KMS-11 (cell line): ENCODE measurements around the gene APOL6.

Experiments
- H2AFZ ChIP-seq: fragments of 200-600 bp; sonication (generic); 2 replicates; pipeline ENCODE4 v1.6.1; 2016; ENCODE audit warnings: antibody characterized with exemption, mixed run types, low read depth
- H3K27ac ChIP-seq: fragments of 200-600 bp; sonication (generic); 2 replicates; pipeline ENCODE4 v1.6.1; 2016; ENCODE audit warnings: mild to moderate bottlenecking, mixed run types
- H3K27me3 ChIP-seq: fragments of 200-600 bp; sonication (generic); 2 replicates; pipeline ENCODE4 v1.6.1; 2017; ENCODE audit warnings: mild to moderate bottlenecking, low read depth, mixed run types, moderate library complexity; ENCODE audit not compliant: insufficient read depth
- H3K36me3 ChIP-seq: fragments of 200-600 bp; sonication (generic); 2 replicates; pipeline ENCODE4 v1.6.1; 2017; ENCODE audit warnings: mild to moderate bottlenecking, mixed run types; ENCODE audit not compliant: insufficient read depth
- H3K4me1 ChIP-seq: fragments of 200-600 bp; sonication (generic); 2 replicates; pipeline ENCODE4 v1.6.1; 2016; ENCODE audit warnings: mild to moderate bottlenecking, low read depth, mixed run types; ENCODE audit not compliant: poor library complexity, severe bottlenecking
- H3K4me2 ChIP-seq: fragments of 200-600 bp; sonication (generic); 2 replicates; pipeline ENCODE4 v1.7.0; 2016; ENCODE audit warnings: mild to moderate bottlenecking, mixed run types
- H3K4me3 ChIP-seq: fragments of 200-600 bp; sonication (generic); IDR thresholded peaks from 2 replicates; pipeline ENCODE4 v1.6.1; 2017; ENCODE audit warnings: low read depth, low read length, mixed read lengths; ENCODE audit not compliant: insufficient read depth
- H3K79me2 ChIP-seq: fragments of 200-600 bp; sonication (generic); 2 replicates; pipeline ENCODE4 v1.6.1; 2016; ENCODE audit warnings: low read depth, mixed run types; ENCODE audit not compliant: insufficient read depth
- H3K9ac ChIP-seq: fragments of 200-600 bp; sonication (generic); 2 replicates; pipeline ENCODE4 v1.6.1; 2016; ENCODE audit warnings: mild to moderate bottlenecking, mixed run types
- H4K20me1 ChIP-seq: fragments of 200-600 bp; sonication (generic); 2 replicates; pipeline ENCODE4 v1.6.1; 2016; ENCODE audit warnings: mild to moderate bottlenecking, mixed run types; ENCODE audit not compliant: insufficient read depth
- CTCF ChIP-seq: fragments of 200-600 bp; sonication (generic); conservative IDR thresholded peaks from 2 replicates; pipeline ENCODE4 v1.6.1; 2017; ENCODE audit warnings: low read depth, mild to moderate bottlenecking, antibody characterized with exemption, low read length, moderate library complexity, mixed read lengths

The APOL6 gene

GRCh38 chr22:35634015-35634414, 14.2 kb upstream of the APOL6 start:
- H2AFZ ChIP-seq: no peak overlapping the region
- H3K4me1 ChIP-seq: peaks cover 10% of the 10 kb centered on the region
- no peak for TF ChIP-seq CTCF

GRCh38 chr22:35634943-35635540, 13.2 kb upstream of the APOL6 start:
- Histone ChIP-seq H3K27me3 (no peaks in the 10 kb centered on the region), H3K4me3 (no peak overlapping the region), H3K4me2 (no peak overlapping the region), H4K20me1 (no peaks in the 10 kb centered on the region), H3K36me3 (no peaks in the 10 kb centered on the region), H3K4me1 (no peaks in the 10 kb centered on the region), H3K27ac (no peak overlapping the region), H3K9ac (no peak overlapping the region), H2AFZ (no peak overlapping the region), H3K79me2 (no peaks in the 10 kb centered on the region)
- TF ChIP-seq CTCF: no peak

More at GRCh38 chr22:35634015-35634414, 14.2 kb upstream of the APOL6 start:
- Histone ChIP-seq H3K4me3 (no peak overlapping the region), H3K9ac (no peak overlapping the region), H3K4me2 (no peak overlapping the region), H3K27ac (no peak overlapping the region), H3K79me2 (no peaks in the 10 kb centered on the region), H3K36me3 (no peaks in the 10 kb centered on the region), H4K20me1 (no peaks in the 10 kb centered on the region), H3K27me3 (no peaks in the 10 kb centered on the region)

GRCh38 chr22:35637254-35637653, 11.0 kb upstream of the APOL6 start:
- no peaks in the 10 kb centered on the region for H4K20me1 ChIP-seq
- no peak overlapping the region for H3K4me2 ChIP-seq
- H3K27me3 ChIP-seq: no peaks in the 10 kb centered on the region
- H2AFZ ChIP-seq: no peak overlapping the region
- H3K9ac ChIP-seq: no peak overlapping the region
- H3K79me2 ChIP-seq: no peaks in the 10 kb centered on the region
- no peak overlapping the region for H3K4me3 ChIP-seq
- H3K4me1 ChIP-seq: no peaks in the 10 kb centered on the region
- no peaks in the 10 kb centered on the region for H3K36me3 ChIP-seq
- no peak overlapping the region for H3K27ac ChIP-seq
- TF ChIP-seq CTCF: no peak

- Histone ChIP-seq H3K9ac (no peak overlapping the region), H3K4me2 (no peak overlapping the region), H3K27me3 (no peaks in the 10 kb centered on the region), H3K4me3 (no peak overlapping the region), H3K4me1 (no peaks in the 10 kb centered on the region), H3K27ac (no peak overlapping the region), H4K20me1 (no peaks in the 10 kb centered on the region), H2AFZ (no peak overlapping the region), H3K79me2 (no peaks in the 10 kb centered on the region), H3K36me3 (no peaks in the 10 kb centered on the region)
- TF ChIP-seq CTCF: no peak
These were observed 10.2 kb upstream of the APOL6 start for GRCh38 chr22:35638001-35638400.
